AG04450 (cell line): ENCODE data around the gene ACAN. TPM values are rescaled to one million over a fixed set of nuclear protein-coding genes. Genes with fewer than 3 reads are reported as not detected.

Source experiments
- CTCF ChIA-PET: fragments of 300-600, 350-600 bp; formaldehyde crosslinking; extraction: SDS; loops from one replicate; lab custom pipeline; 2022; ENCODE audit warnings: antibody characterized with exemption, inconsistent platforms; lab: Charles Lee
- POLR2A ChIA-PET: fragments of 350-600 bp; formaldehyde crosslinking; extraction: SDS; loops from one replicate; lab custom pipeline; 2021; ENCODE audit warnings: antibody characterized with exemption, inconsistent platforms; lab: Yijun Ruan, JAX
- DNase-seq: peaks from one replicate; pipeline ENCODE4 v3.0.0-alpha.2; 2011; ENCODE audit warnings: low read depth, low spot score
- H3K27ac ChIP-seq: one replicate; pipeline ENCODE4 v1.5.1; 2012; ENCODE audit warnings: low read depth, low read length, control low read depth
- H3K27me3 ChIP-seq: one replicate; pipeline ENCODE4 v1.6.0; 2012; ENCODE audit warnings: low read length; ENCODE audit not compliant: control insufficient read depth, insufficient read depth
- H3K4me3 ChIP-seq: 2 replicates; pipeline ENCODE4 v1.5.1; 2011; ENCODE audit warnings: mild to moderate bottlenecking, low read depth, low read length, control low read depth
- H3K9me3 ChIP-seq: 2 replicates; pipeline ENCODE4 v1.5.1; 2012; ENCODE audit warnings: low read length; ENCODE audit not compliant: control insufficient read depth, insufficient read depth
- polyA plus RNA-seq: library from polyadenylated mRNA; depleted of rRNA; stranded (reverse); fragments of >200 nt; gene quantifications from 2 replicates; pipeline ENCODE4 v1.2.3, GENCODE V29; 2011
- TF ChIP-seq, protein P1 (sequence below): IDR thresholded peaks from 2 replicates; pipeline ENCODE4 v1.5.1; 2011; ENCODE audit warnings: low read depth, low read length, control low read depth, inconsistent platforms

The ACAN gene
- polyA plus RNA-seq, 1 experiment, result 0.20 TPM

GRCh38 chr15:88908697-88909621, 105.7 kb downstream of the ACAN start:
- DNase-seq, result no peak
- Histone ChIP-seq H3K4me3 (peak overlapping the region; percentile 13), H3K27me3 (no peaks in the 10 kb centered on the region), H3K27ac (peak overlapping the region; percentile 39), H3K9me3 (no peaks in the 10 kb centered on the region; the same call in 1 of the 2 replicates)
- TF ChIP-seq, protein P1, sequence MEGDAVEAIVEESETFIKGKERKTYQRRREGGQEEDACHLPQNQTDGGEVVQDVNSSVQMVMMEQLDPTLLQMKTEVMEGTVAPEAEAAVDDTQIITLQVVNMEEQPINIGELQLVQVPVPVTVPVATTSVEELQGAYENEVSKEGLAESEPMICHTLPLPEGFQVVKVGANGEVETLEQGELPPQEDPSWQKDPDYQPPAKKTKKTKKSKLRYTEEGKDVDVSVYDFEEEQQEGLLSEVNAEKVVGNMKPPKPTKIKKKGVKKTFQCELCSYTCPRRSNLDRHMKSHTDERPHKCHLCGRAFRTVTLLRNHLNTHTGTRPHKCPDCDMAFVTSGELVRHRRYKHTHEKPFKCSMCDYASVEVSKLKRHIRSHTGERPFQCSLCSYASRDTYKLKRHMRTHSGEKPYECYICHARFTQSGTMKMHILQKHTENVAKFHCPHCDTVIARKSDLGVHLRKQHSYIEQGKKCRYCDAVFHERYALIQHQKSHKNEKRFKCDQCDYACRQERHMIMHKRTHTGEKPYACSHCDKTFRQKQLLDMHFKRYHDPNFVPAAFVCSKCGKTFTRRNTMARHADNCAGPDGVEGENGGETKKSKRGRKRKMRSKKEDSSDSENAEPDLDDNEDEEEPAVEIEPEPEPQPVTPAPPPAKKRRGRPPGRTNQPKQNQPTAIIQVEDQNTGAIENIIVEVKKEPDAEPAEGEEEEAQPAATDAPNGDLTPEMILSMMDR, result no peak
- POLR2A ChIA-PET, result no interaction called here
- CTCF ChIA-PET, result interaction anchor here (0.7 to 1.4 kb wide), 3 partner anchors 11 to 149 kb away, joined by 3 to 6 read pairs (median 5); no protein-coding TSS in a partner anchor

DNA sequence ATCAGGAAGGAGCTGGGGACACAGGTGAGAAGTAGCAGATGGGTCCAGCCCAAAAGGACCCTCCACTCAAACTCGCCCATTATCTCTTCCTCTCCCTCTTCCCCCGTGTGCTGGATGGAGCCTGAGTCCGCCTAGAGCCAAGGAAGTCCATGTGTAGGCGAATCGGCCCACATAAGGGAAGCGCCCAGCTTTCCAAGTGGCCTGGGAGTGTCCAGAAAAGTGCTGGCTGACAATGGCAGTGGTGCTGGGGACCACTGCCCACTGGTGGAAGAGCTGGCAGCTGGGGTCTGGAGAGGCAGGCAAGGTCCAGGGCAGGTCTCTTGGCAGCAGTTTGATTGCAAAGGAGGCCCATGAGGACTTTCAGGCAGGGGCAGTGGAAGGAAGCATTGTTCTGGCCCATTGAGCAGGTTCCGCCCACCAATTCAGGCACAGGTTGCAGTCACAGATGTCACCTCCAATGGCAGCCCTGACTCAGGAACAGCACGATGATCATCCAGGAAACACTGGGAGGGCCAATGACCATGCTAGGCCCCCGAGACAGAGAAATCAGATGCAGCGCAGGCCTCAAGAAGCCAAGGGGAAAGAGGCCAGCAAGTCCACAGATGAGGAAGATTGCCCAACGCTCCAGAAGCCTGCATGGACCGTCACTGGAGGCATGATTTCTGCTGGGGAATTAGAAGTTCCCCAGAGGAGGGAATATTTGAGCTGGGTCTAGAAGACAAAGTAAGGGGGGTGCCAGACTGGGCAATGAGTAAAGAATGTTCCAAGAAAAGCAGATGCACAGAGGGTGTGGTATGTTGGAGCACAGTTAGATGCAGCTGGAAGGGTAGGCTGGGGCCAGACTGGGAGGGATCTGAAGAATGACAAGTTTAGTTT, 107.0 kb downstream of the ACAN start:
- TF ChIP-seq, protein P1, result no peak
- ChIA-PET CTCF (interaction anchor here (1.1 to 1.5 kb wide), 4 partner anchors 13 to 108 kb away, joined by 3 to 6 read pairs (median 3); no protein-coding TSS in a partner anchor), POLR2A (interaction anchor here (0.6 kb wide), 1 partner anchor 113 kb away, joined by 3 read pairs; no protein-coding TSS in a partner anchor)
- Histone ChIP-seq H3K9me3 (no peaks in the 10 kb centered on the region; the same call in 1 of the 2 replicates), H3K27me3 (no peaks in the 10 kb centered on the region), H3K27ac (no peak overlapping the region), H3K4me3 (0 out of 2 replicates have a peak overlapping the region, but pooled peaks have one; percentile 10)
- DNase-seq, result no peak

DNA sequence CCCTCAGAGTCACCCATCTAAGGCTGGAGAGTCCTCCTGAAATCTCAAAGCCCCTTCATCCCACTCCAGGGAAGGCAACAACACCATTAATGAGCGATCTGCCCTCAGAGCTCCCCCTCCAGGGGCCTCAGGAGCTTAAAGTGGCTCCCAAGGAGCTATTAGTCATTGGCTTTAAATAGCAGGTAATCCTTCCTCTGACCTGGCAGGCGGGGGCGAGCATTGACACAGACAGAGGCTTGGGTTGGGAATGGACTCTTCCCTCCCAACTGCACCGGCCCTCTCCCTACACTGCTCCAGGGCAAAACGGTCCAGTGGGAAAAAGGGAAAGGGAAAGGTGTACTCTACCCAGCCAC, 108.5 kb downstream of the ACAN start:
- H3K4me3 ChIP-seq, result peak overlapping the region; percentile 80
- no peak for DNase-seq
- POLR2A ChIA-PET, result interaction anchor here (0.5 to 1.3 kb wide), 7 partner anchors 10 to 92 kb away, joined by 3 to 4 read pairs (median 3); no protein-coding TSS in a partner anchor
- H3K27me3 ChIP-seq, result no peaks in the 10 kb centered on the region
- H3K27ac ChIP-seq, result peak overlapping the region; percentile 80
- CTCF ChIA-PET, result interaction anchor here (1.0 to 1.6 kb wide), 5 partner anchors 8 to 266 kb away, joined by 3 to 9 read pairs (median 4); no protein-coding TSS in a partner anchor
- TF ChIP-seq, protein P1, result no peak
- H3K9me3 ChIP-seq, result no peaks in the 10 kb centered on the region; the same call in 1 of the 2 replicates

- no peak for DNase-seq
- CTCF ChIA-PET, result interaction anchor here (0.6 to 1.4 kb wide), 4 partner anchors 9 to 145 kb away, joined by 4 to 6 read pairs (median 4); no protein-coding TSS in a partner anchor
- no peaks in the 10 kb centered on the region for H3K27me3 ChIP-seq
- peak overlapping the region; percentile 80 for H3K27ac ChIP-seq
- POLR2A ChIA-PET, result interaction anchor here (0.7 to 1.3 kb wide), 7 partner anchors 9 to 274 kb away, joined by 3 to 4 read pairs (median 3); partner anchors contain the start of gene ISG20
- peak overlapping the region; percentile 80 for H3K4me3 ChIP-seq
- TF ChIP-seq, protein P1, result no peak
- no peaks in the 10 kb centered on the region; the same call in 1 of the 2 replicates for H3K9me3 ChIP-seq
These were observed 109.3 kb downstream of the ACAN start for GRCh38 chr15:88912500-88912921.
